Stimulated activated CD8-positive, alpha-beta memory T cell treated with anti-CD3 and anti-CD28 coated beads, Interleukin-7, amount 100 ng/mL, for 1 hour (primary cell): Measurements from ENCODE around the gene SNAI3.
A peak's percentile ranks its signal among the peaks of the same experiment; 100 is the strongest.

ENCODE experiments used
- DNase-seq, 2 donors: peaks; one replicate each; pipeline ENCODE4 v3.0.0-alpha.2; 2020; ENCODE audit warnings: low read depth in 2 of 2

Gene SNAI3

GRCh38 chr16:88686439-88687253 lies at the start of gene SNAI3:
SNAI3 (minus strand) TSS chr16:88686507; CDS start chr16:88686406, 101 bp downstream.
- DNase-seq = peak; percentile 64 to 68

GRCh38 chr16:88736088-88736487 lies 49.8 kb upstream of the SNAI3 start:
- no peak for DNase-seq

GRCh38 chr16:88735616-88736015 lies 49.3 kb upstream of the SNAI3 start:
- DNase-seq = no peak

GRCh38 chr16:88735121-88735520 lies 48.8 kb upstream of the SNAI3 start:
- no peak for DNase-seq

- no peak for DNase-seq
Observed at GRCh38 chr16:88734361-88734728, 48.0 kb upstream of the SNAI3 start.

- no peak for DNase-seq
Observed at GRCh38 chr16:88733630-88734360, 47.5 kb upstream of the SNAI3 start.

GRCh38 chr16:88732961-88733294 lies 46.6 kb upstream of the SNAI3 start:
- no peak for DNase-seq

GRCh38 chr16:88732172-88732960 lies 46.1 kb upstream of the SNAI3 start:
- DNase-seq = no peak

GRCh38 chr16:88731699-88732098 lies 45.4 kb upstream of the SNAI3 start:
- no peak for DNase-seq

GRCh38 chr16:88730632-88731607 lies 44.6 kb upstream of the SNAI3 start:
- no peak for DNase-seq

- DNase-seq = no peak
Observed at GRCh38 chr16:88727871-88728270, 41.6 kb upstream of the SNAI3 start.

- DNase-seq = no peak
Observed at GRCh38 chr16:88726981-88727380, 40.7 kb upstream of the SNAI3 start.

- no peak for DNase-seq
Observed at GRCh38 chr16:88726408-88726749, 40.1 kb upstream of the SNAI3 start.

- no peak for DNase-seq
Observed at GRCh38 chr16:88725609-88726407, 39.5 kb upstream of the SNAI3 start.

- no peak for DNase-seq
Observed at GRCh38 chr16:88724855-88725555, 38.7 kb upstream of the SNAI3 start.

- DNase-seq = no peak
Observed at GRCh38 chr16:88723911-88724310, 37.6 kb upstream of the SNAI3 start.

GRCh38 chr16:88723507-88723887 lies 37.2 kb upstream of the SNAI3 start:
- DNase-seq = no peak

- no peak for DNase-seq
Observed at GRCh38 chr16:88722784-88723506, 36.6 kb upstream of the SNAI3 start.
